ENCODE results near the gene LHPP.

Gene LHPP

GRCh38 chr10:124496150-124496549, 34.5 kb downstream of the LHPP start:
- ChIA-PET CTCF (no interaction called here), POLR2A (no interaction called here)
- H3K4me3 ChIP-seq (ENCODE audit: low read depth, low read length) = no peak overlapping the region
- DNase-seq (ENCODE audit: low read depth, low spot score) = no peak
- TF ChIP-seq CTCF (IDR thresholded peaks at IDR 0.05; ENCODE audit: insufficient read depth, low read length, missing control alignments) = no peak

GRCh38 chr10:124496620-124497019, 35.0 kb downstream of the LHPP start:
- no peak for TF ChIP-seq CTCF (IDR thresholded peaks at IDR 0.05; ENCODE audit: insufficient read depth, low read length, missing control alignments)
- no peak overlapping the region for H3K4me3 ChIP-seq (ENCODE audit: low read depth, low read length)
- POLR2A ChIA-PET = no interaction called here
- CTCF ChIA-PET = no interaction called here
- no peak for DNase-seq (ENCODE audit: low read depth, low spot score)

GRCh38 chr10:124497196-124497881, 35.7 kb downstream of the LHPP start:
- no peak for DNase-seq (ENCODE audit: low read depth, low spot score)
- CTCF ChIA-PET = no interaction called here
- no peak for TF ChIP-seq CTCF (IDR thresholded peaks at IDR 0.05; ENCODE audit: insufficient read depth, low read length, missing control alignments)
- POLR2A ChIA-PET = no interaction called here
- no peak overlapping the region for H3K4me3 ChIP-seq (ENCODE audit: low read depth, low read length)

GRCh38 chr10:124498056-124498455, 36.4 kb downstream of the LHPP start:
- no peak overlapping the region for H3K4me3 ChIP-seq (ENCODE audit: low read depth, low read length)
- ChIA-PET CTCF (no interaction called here), POLR2A (no interaction called here)
- no peak for TF ChIP-seq CTCF (IDR thresholded peaks at IDR 0.05; ENCODE audit: insufficient read depth, low read length, missing control alignments)
- DNase-seq (ENCODE audit: low read depth, low spot score) = no peak

GRCh38 chr10:124500757-124501156, 39.1 kb downstream of the LHPP start:
- ChIA-PET POLR2A (interaction anchor here (0.6 kb wide), 1 partner anchor 63 kb away, joined by 3 read pairs; no protein-coding TSS in a partner anchor), CTCF (no interaction called here)
- H3K4me3 ChIP-seq (ENCODE audit: low read depth, low read length) = no peak overlapping the region
- no peak for DNase-seq (ENCODE audit: low read depth, low spot score)
- TF ChIP-seq CTCF (IDR thresholded peaks at IDR 0.05; ENCODE audit: insufficient read depth, low read length, missing control alignments) = no peak

- DNase-seq (ENCODE audit: low read depth, low spot score) = no peak
- TF ChIP-seq CTCF (IDR thresholded peaks at IDR 0.05; ENCODE audit: insufficient read depth, low read length, missing control alignments) = no peak
- ChIA-PET POLR2A (no interaction called here), CTCF (no interaction called here)
- H3K4me3 ChIP-seq (ENCODE audit: low read depth, low read length) = no peak overlapping the region
Measured at GRCh38 chr10:124504711-124505110, 43.1 kb downstream of the LHPP start.
